HG03558 (cell line): ENCODE data around the gene PSMD2.
"Not testable (repeated sequence)": the region's sequence is repeated elsewhere in the genome, so short reads cannot be mapped to it uniquely, and the experiment has no call there.

Source experiments
- ATAC-seq: cut with Tn5 transposase; IDR thresholded peaks from one replicate; pipeline ENCODE4 v1.9.1; 2021; ENCODE audit warnings: moderate number of reproducible peaks; ENCODE audit not compliant: unreplicated experiment; ENCODE audit errors: extremely low read depth

The PSMD2 gene

DNA sequence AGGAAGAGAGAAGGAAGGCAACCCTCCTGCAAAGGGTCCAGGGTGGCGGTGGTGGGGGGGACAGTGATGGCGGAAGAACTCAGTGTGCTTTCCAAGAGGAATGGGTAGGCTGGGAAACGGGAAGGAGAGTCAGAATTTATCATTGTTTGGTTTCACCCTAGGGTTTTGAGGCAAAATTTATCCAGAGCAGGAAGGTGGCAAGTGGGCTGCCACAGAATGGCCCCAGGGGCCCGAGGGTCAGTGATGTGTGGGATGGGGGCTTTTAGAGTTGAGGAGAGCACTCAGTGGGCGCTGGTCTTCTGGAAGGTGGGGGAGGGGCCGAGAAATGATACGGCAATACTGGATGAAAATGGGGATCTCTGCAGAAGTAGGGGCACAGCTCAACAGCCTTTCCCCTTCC, 38.9 kb downstream of the PSMD2 start:
- no peak for ATAC-seq

DNA sequence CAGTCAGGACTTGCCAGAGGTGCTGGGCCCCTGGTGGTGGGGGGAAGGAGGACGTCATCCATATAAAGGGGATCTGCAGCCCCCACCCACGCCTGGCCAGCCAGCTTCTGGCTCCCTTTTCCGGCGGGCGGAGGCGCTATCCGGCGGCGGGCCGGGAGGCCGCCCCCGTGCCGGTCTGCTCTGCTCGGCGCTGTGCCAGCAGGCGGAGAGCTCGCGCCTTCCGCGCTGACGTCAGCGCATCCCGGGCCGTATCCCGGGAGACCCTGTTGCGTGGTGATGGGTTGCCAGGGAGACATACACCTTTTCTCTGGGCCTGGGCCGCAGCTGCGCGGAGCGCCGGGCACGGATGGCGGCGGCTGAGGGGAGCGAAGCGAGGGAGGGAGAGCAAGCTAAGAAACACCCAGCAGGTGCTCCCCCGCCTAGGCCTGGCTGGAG, 39.5 kb downstream of the PSMD2 start:
- no peak for ATAC-seq

DNA sequence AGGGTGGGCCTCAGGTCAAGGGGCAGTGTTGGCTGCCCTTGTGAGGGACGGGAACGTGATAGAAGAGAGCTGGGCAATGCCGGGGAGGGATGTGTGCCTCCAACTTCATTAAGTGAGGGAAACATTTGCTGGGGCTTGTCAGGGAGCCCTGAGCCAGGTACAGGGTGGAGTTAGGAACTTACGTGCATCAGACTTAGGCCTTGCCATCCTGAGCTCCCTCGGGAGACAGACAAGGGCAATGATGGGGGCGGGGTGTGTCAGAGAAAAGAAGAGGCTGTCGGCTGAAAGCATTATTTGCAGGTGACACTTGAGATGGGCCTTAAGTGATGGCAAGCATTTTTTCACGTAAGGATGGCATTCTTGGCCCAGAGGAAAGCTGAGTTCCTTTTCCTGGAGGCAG, 40.0 kb downstream of the PSMD2 start:
- no peak for ATAC-seq

DNA sequence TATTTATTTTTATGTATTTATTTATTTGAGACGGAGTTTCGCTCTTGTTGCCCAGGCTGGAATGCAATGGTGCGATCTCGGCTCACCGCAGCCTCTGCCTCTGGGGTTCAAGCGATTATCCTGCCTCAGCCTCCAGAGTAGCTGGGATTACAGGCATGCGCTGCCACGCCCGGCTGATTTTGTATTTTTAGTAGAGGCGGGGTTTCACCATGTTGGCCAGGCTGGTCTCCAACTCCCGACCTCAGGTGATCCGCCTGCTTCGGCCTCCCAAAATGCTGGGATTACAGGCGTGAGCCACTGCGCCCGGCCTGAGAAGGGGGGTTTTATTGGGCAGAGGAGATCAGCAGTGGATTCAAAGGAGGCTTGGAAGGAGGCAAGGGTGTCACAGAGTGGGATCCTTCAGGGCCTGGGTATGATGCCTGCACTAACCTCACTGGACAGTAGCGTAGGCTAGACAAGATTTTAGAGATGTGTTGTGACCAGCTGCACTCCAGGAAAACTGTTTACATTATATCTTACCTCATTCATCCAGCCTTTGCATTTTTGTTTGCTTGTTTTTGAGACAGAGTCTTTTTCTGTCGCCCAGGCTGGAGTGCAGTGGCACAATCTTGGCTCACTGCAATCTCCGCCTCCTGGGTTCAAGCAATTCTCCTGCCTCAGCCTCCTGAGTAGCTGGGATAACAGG, 40.6 kb downstream of the PSMD2 start:
- ATAC-seq: not testable (repeated sequence)

DNA sequence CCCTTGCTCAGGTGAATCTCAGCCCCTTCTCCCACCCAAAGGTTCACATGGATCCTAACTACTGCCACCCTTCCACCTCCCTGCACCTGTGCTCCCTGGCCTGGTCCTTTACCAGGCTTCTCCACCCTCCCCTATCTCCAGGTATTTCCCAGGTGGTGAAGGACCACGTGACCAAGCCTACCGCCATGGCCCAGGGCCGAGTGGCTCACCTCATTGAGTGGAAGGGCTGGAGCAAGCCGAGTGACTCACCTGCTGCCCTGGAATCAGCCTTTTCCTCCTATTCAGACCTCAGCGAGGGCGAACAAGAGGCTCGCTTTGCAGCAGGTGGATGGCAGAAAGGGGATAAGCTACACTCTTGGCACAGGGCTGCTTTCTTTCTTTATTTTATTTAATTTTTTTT, 42.9 kb downstream of the PSMD2 start:
- ATAC-seq: no peak

DNA sequence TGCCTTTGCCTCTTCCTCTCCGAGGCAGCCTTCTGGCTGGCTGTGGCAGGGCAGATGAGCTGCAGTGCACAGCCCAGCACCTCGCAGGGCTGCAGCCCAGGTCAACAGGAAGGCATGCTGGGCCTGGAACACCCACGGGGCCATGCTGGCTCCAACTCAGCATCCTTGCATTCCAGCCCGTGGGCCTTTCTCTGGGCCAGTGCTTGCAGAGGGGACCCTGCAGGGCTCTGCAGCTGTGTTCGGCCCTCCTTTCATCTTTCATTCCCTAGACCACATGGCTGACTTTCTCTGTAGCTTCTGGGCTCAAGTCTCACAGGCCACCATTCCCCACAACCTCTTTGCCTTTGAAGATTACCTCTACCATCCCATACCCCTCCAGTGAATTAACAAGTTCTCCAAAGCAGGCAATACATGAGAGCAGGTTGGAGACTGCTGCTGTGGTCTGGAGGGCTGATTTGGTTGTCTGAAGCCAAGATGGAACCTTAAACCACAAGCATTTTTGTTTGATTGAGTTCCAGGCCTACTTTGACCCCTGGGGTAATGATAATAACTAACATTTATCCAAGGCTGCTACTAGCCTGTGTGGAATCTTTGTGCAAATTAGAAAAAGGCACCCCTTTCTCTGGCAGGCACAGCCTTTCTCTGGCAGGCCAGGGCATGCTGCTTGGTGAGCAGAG, 44.3 kb downstream of the PSMD2 start:
- ATAC-seq: no peak

DNA sequence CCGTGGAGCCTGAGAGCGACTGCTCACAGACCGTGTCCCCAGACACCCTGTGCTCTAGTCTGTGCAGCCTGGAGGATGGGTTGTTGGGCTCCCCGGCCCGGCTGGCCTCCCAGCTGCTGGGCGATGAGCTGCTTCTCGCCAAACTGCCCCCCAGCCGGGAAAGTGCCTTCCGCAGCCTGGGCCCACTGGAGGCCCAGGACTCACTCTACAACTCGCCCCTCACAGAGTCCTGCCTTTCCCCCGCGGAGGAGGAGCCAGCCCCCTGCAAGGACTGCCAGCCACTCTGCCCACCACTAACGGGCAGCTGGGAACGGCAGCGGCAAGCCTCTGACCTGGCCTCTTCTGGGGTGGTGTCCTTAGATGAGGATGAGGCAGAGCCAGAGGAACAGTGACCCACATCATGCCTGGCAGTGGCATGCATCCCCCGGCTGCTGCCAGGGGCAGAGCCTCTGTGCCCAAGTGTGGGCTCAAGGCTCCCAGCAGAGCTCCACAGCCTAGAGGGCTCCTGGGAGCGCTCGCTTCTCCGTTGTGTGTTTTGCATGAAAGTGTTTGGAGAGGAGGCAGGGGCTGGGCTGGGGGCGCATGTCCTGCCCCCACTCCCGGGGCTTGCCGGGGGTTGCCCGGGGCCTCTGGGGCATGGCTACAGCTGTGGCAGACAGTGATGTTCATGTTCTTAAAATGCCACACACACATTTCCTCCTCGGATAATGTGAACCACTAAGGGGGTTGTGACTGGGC, 45.7 kb downstream of the PSMD2 start:
- ATAC-seq: no peak

DNA sequence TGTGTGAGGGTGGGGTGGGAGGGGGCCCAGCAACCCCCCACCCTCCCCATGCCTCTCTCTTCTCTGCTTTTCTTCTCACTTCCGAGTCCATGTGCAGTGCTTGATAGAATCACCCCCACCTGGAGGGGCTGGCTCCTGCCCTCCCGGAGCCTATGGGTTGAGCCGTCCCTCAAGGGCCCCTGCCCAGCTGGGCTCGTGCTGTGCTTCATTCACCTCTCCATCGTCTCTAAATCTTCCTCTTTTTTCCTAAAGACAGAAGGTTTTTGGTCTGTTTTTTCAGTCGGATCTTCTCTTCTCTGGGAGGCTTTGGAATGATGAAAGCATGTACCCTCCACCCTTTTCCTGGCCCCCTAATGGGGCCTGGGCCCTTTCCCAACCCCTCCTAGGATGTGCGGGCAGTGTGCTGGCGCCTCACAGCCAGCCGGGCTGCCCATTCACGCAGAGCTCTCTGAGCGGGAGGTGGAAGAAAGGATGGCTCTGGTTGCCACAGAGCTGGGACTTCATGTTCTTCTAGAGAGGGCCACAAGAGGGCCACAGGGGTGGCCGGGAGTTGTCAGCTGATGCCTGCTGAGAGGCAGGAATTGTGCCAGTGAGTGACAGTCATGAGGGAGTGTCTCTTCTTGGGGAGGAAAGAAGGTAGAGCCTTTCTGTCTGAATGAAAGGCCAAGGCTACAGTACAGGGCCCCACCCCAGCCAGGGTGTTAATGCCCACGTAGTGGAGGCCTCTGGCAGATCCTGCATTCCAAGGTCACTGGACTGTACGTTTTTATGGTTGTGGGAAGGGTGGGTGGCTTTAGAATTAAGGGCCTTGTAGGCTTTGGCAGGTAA, 46.5 kb downstream of the PSMD2 start:
- ATAC-seq: no peak

DNA sequence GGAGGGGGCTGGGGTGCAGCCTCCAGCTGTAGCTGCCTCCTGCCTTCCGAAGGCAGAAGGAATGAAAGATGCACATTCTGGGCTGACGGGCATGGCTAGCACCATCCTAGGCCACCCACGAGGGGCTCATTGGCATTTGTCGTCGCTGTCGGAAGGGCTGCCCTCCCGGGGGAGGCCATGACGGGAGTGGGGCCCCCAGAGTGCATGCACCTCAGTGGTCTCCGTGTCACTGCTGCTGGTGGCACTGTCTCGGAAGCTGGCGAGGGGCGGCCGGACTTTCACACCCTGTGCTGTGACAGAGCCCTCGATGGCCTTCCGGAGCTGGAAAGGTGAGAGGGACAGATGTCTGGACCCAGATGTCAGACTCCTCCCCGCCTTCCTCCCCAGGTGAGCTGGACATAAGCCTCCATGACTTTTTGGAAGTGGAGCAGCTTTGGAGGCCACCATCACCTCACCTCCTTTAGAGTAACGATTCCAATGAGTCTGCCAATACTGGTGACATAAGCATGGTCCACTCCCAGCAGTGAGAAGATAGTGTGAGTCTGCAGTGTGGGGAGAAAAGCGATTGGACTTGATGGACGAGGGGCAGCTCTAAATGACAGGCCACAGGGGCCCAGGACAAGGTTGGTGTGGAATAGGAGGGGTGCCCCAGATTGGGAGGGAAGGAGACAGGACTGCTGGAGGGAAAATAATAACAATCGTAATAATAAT, 47.6 kb downstream of the PSMD2 start:
- no peak for ATAC-seq

DNA sequence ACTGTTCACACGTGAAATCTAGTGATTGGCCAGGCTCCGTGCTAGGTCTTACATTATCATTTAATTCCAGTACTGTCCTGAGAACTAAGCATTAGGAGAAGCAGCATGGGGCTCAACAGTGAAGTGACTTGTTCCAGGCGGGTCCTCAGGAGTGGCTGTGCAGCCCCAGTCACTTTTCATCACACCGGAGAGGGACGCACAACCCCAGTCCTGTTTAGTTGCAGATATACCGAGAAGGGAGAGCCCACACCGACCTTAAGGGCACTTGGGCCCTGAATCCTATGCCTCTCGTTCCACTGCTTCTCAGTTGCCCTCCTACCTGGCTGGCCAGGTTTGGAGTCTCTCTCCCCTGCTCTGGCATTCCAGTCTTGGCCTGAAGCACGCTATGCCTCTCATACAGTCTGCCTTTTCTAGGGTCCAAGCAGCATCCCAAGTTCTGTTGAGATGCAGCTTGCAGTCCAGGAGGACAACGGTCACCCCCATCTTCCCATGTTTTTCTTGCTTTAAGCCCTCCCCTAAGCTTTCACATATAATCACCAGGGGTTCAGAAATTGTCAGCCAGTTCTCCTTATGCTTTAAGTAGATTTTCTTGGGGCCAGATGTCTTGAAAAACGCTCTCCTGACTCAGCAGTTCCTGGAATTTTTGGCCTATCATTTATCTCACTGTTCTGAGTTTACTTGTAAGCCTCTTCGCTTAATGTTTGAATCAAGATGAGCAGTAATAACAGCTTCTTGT, 48.4 kb downstream of the PSMD2 start:
- no peak for ATAC-seq

DNA sequence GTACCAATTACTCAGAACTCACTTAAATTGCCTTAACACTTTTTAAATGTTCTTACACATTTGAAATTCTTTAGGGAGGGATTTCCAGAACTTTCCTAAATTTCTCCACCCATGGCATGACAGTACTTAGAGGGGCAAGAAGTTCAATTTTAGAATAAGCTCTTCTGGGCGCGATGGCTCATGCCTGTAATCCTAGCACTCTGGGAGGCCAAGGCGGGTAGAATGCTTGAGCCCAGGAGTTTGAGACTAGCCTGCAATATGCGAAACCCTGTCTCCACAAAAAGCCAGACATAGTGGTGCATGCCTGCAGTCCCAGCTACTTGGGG, 49.0 kb downstream of the PSMD2 start:
- ATAC-seq: no peak

DNA sequence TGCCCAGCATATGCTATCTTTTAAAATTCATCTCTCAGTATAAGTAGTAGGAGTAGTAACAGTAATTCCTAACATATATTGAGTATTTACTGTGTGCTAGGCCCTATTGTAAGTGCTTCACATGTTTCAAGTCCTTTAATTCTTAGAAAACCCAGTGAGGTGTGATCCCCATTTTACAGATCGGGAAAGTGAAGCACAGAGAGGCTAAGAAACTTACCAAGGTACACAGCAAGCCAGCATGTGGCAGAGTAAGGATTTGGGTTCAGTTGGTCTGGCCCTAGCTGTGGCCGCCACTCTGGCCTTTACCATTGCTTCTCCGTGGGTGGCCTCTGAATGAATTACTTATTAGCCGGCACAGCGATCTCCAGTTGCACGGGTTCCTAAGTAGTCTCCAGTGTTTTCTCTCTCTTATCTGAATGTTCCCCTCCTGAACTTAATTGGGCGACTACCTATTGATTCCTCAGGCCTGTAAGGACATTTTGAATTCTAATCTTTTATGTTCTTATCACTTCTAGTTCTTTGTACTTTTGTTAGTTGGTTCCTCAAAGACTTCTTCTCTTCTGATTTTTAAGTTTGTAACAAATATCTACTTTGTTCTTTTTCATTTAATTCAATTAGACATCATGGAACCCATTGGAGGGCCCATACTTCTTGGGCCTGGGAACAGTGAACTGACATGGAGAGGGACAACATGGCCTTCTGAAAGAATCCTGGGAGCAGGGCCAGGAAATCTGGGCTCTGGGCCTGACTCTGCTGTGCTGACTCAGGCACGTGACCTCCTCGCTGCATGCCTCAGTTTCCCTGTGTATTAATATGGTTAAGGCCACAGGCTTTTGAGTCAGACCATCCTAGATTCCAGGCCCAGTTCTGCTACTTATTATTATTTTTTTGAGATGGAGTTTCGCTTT, 50.8 kb downstream of the PSMD2 start:
- ATAC-seq: no peak

DNA sequence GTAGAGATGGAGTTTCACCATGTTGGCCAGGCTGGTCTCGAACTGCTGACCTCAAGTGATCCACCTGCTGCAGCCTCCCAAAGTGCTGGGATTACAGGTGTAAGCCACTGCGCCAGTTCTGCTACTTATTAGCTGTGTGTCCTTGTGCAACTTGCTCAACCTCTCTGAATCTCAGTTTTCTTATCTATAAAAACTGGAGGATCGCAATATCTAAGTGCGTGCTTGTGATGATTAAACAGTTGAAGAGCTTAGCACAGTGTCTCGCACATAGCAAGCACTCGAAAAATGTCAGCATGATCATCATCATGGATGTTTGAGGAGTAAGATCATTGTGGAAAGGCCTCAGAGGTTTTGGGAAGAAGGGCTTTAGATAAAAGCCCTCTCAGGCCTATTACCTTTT, 51.6 kb downstream of the PSMD2 start:
- ATAC-seq: no peak

DNA sequence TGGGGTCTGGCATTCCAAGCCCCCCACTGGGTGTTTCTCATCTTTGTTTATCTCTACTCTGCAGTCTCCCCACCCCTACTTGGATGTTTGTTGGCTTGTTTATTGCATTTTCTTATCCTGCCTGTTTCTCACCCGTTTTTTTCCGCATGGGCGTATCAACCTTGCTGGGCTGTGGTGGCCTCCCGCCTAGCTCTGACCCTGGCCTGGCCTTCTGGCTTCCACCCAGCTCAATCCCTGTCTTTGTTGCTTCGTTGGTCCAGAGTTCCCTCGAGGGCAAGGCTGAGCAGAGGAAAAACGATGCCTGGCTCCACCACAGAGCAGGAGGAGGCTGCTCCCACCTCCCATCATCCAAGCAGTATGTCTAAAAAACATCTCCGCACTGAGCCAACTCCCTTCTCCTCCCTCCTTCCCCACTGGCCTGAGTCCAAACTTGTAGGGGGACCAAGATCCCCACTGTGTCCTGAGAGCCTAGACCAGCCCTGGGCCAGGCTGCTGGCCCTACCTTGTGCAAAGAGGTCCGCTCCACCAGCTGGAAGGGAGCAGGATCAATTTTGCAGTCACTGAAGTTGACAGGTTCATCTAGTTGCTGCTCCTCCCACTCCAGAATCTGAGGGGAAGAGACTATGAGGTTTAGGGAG, 52.6 kb downstream of the PSMD2 start:
- no peak for ATAC-seq

DNA sequence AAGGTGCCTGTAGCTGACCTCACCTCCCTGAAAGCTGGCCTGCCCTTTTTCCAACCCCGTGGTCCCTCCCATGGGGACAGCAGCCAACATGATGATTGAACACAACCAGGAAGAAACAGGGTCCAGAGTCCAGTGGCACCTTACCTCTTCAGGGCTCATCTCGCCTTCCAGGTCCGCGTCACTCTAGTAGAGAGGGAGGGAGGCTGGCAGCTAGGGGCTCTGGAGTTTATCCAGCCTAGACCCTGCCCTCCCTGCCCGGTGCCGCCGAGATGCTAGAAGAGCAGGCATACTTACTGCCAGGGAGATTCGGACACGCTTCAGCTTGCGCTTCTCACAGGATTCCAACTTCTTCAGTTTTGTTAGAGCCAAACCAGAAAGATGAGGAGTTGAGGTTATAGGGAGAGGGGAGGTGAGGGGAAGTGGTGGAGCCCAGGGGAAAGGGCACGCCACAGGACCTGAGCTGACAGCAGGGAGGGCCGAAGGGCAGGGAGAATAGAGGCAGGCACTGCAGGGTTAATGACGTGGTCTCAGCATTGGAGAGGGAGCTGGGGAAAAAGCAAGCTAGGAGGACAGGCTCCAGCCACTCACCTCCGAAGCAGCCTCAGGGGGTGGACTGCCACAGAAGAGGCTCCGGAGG, 53.2 kb downstream of the PSMD2 start:
- no peak for ATAC-seq

DNA sequence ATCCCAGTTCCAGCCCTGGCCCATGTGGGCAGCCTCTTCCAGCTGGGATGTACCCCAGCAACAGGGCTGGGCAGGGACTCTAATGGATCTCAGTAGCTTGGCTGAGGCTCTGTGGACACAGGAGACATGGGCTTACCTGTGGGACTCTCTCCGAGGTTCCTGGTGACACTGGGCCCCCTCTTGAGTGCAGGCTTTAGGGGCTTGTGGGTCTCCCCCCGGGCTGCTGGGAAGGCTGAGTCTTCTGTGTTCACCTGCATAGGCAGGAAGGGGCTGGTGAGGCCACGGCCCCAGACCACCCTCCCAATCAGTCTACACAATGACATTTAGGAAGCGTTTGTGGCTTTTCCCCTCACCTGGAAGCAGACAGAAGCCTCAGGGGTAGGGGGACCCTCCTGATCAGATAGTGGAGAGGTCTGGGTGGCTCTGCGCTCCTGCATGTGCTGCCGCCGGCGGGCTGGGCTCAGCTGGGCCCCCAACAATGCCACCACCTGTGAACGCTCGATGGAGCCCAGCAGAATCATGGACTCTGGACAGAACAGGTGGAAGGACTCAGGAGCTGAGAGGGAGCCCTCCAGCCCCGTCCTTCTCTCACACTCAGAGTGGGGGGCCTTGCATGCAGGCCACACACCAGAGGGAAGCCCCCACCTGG, 54.0 kb downstream of the PSMD2 start:
- no peak for ATAC-seq

DNA sequence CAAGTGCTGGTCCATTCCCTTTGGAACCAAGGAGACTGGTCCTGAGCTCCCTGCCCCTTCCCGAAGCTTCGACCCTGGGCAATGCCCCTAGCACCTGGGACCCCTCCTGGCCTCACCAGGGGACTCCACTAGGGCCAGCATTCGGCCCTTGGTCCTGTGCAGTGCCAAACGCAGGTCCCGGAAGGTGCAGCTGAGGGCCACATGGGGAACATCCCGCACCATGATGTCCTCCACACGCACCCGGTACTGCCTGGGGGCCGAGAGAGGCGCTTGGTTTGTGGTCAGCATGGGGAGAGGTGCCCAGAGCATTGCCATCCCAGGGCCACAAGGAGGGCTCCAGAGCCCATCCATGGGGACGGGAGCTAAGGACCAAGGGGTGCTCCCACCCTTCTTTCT, 54.5 kb downstream of the PSMD2 start:
- ATAC-seq: no peak
